ENCODE data around the gene RPS27L.
A peak's percentile ranks its signal among the peaks of the same experiment; 100 is the strongest.

RPS27L gene

GRCh38 chr15:63114465-63114864 lies 42.8 kb downstream of the RPS27L start:
- no peaks in the 10 kb centered on the region for H3K36me3 ChIP-seq
- no peak for DNase-seq
- H3K4me1 ChIP-seq = no peaks in the 10 kb centered on the region
- no peaks in the 10 kb centered on the region for H3K27me3 ChIP-seq
- TF ChIP-seq, protein P1, sequence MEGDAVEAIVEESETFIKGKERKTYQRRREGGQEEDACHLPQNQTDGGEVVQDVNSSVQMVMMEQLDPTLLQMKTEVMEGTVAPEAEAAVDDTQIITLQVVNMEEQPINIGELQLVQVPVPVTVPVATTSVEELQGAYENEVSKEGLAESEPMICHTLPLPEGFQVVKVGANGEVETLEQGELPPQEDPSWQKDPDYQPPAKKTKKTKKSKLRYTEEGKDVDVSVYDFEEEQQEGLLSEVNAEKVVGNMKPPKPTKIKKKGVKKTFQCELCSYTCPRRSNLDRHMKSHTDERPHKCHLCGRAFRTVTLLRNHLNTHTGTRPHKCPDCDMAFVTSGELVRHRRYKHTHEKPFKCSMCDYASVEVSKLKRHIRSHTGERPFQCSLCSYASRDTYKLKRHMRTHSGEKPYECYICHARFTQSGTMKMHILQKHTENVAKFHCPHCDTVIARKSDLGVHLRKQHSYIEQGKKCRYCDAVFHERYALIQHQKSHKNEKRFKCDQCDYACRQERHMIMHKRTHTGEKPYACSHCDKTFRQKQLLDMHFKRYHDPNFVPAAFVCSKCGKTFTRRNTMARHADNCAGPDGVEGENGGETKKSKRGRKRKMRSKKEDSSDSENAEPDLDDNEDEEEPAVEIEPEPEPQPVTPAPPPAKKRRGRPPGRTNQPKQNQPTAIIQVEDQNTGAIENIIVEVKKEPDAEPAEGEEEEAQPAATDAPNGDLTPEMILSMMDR (IDR thresholded peaks at IDR 0.05; ENCODE audit: low read depth, low read length) = no peak
- H3K9me3 ChIP-seq = no peaks in the 10 kb centered on the region
- H3K4me3 ChIP-seq (ENCODE audit: low read depth, low read length) = no peak overlapping the region

DNA sequence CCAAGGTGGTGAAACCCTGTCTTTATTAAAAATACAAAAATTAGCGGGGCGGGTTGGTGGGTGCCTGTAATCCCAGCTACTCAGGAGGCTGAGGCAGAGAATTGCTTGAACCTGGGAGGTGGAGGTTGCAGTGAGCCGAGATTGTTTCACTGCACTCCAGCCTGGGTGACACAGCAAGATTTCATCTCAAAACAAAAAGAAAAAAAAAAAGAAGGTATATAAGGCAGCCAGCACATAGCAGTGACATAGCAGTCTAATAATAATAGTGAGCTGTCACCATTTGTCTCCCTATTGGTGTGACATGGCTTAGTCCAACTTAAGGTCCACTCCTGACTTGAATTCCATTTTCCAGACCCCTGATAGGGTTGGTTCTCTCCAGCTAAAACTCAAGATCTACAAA lies 44.4 kb downstream of the RPS27L start:
- Histone ChIP-seq H3K36me3 (no peaks in the 10 kb centered on the region), H3K9me3 (no peaks in the 10 kb centered on the region), H3K27me3 (no peaks in the 10 kb centered on the region), H3K4me1 (no peaks in the 10 kb centered on the region), H3K4me3 (ENCODE audit: low read depth, low read length) (no peak overlapping the region)
- no peak for DNase-seq
- TF ChIP-seq, protein P1 (IDR thresholded peaks at IDR 0.05; ENCODE audit: low read depth, low read length) = no peak

- Histone ChIP-seq H3K4me3 (ENCODE audit: low read depth, low read length) (no peak overlapping the region), H3K9me3 (no peaks in the 10 kb centered on the region), H3K4me1 (no peaks in the 10 kb centered on the region), H3K27me3 (no peaks in the 10 kb centered on the region), H3K36me3 (no peaks in the 10 kb centered on the region)
- TF ChIP-seq, protein P1 (IDR thresholded peaks at IDR 0.05; ENCODE audit: low read depth, low read length) = no peak
- no peak for DNase-seq
Observed at GRCh38 chr15:63111481-63111880, 45.8 kb downstream of the RPS27L start.

DNA sequence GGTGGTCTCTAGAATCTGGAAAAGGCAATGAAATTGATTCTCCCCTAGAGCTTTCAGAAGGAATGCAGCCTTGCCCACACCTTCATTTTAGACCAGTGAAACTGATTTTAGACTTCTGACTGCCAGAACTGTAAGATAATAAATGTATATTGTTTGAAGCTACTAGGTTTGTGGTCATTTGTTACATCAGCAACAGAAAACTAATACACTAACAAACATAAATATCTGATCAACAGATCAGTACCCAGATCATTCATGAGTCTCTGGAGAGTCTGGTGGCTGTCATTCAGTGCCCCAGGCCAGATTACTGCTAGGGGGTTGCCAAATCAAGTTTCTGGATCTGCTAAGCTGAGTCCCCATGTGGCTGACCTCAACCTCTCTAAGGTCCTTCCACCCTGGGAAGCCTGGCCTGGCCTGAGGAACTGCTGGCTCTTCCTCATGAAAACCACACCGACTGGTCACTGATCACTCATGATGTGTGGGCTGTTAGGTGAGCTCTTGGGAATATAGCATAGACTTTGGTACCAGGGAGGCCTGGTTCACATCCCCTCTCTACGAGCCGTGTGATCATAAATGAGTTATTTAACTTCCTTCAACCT lies 46.8 kb downstream of the RPS27L start:
- Histone ChIP-seq H3K4me3 (ENCODE audit: low read depth, low read length) (no peak overlapping the region), H3K4me1 (no peaks in the 10 kb centered on the region), H3K36me3 (no peaks in the 10 kb centered on the region), H3K27me3 (no peaks in the 10 kb centered on the region), H3K9me3 (peaks cover 4% of the 10 kb centered on the region; the same call in 1 of the 2 replicates)
- DNase-seq = peak; percentile 24
- TF ChIP-seq, protein P1 (IDR thresholded peaks at IDR 0.05; ENCODE audit: low read depth, low read length) = no peak

DNA sequence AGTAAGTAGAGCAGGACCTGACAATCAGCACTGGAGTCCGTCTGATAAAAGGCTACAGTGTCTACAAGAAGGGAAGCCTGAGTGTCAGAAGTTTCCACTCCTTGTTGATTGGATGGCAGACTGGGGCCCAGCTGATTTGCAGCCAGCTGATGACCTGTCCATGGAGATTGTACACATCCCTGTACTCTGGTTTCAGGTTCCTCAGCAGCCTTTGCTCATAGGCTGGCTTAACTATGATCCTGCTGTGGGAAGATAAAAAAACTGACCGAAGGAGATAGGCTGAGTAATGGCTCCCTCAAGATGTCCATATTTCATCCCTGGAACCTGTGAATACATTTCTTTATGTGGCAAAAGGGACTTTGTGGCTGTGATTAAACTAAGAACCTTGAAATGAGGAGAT lies 47.4 kb downstream of the RPS27L start:
- Histone ChIP-seq H3K27me3 (no peaks in the 10 kb centered on the region), H3K4me3 (ENCODE audit: low read depth, low read length) (no peak overlapping the region), H3K4me1 (no peaks in the 10 kb centered on the region), H3K36me3 (no peaks in the 10 kb centered on the region), H3K9me3 (peaks cover 4% of the 10 kb centered on the region; the same call in 1 of the 2 replicates)
- TF ChIP-seq, protein P1 (IDR thresholded peaks at IDR 0.05; ENCODE audit: low read depth, low read length) = no peak
- DNase-seq = no peak

DNA sequence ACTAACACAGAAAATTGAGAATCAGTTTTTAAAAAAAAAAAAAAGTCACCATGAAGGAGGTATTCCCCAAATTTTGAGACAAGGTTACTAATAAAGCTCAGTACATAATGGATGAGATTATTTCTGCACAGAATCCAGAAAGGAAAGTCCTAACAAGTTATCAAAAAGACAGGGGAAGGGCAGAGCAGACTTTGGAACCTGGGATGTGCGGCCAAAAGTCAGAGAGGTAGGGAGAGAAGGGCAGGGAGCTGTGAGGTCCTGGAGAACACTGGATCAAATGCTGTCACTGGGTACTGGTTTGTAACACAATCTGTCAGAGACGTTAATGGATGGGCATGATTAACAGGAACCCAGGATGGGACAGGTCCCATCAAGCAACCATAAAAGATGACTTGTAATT lies 47.8 kb downstream of the RPS27L start:
- peaks cover 4% of the 10 kb centered on the region; the same call in 1 of the 2 replicates for H3K9me3 ChIP-seq
- DNase-seq = no peak
- no peaks in the 10 kb centered on the region for H3K36me3 ChIP-seq
- no peaks in the 10 kb centered on the region for H3K4me1 ChIP-seq
- H3K27me3 ChIP-seq = no peaks in the 10 kb centered on the region
- TF ChIP-seq, protein P1 (IDR thresholded peaks at IDR 0.05; ENCODE audit: low read depth, low read length) = no peak
- H3K4me3 ChIP-seq (ENCODE audit: low read depth, low read length) = no peak overlapping the region
